ENCODE measurements around the gene TNS1. TPM values are rescaled to one million over a fixed set of nuclear protein-coding genes. Genes with fewer than 3 reads are reported as not detected.
A peak's percentile ranks its signal among the peaks of the same experiment; 100 is the strongest.
"Not testable (repeated sequence)": the region's sequence is repeated elsewhere in the genome, so short reads cannot be mapped to it uniquely, and the experiment has no call there.

Gene TNS1
- total RNA-seq, 1 donor from 2014 or later, result 0.24 TPM

GRCh38 chr2:217787160-217787877, 215.5 kb downstream of the TNS1 start:
- Mint-ChIP-seq H3K4me1 (peaks cover 11% of the 10 kb centered on the region), H3K4me3 (no peak overlapping the region), H3K36me3 (no peaks in the 10 kb centered on the region), H3K9me3 (peaks cover 16% of the 10 kb centered on the region), H3K27me3 (ENCODE audit: insufficient read depth, low read depth) (peaks cover 9% of the 10 kb centered on the region), H3K27ac (no peak overlapping the region)
- no peaks in the 10 kb centered on the region for H4K20me1 ChIP-seq (ENCODE audit: low read depth)
- H3K27me3 ChIP-seq, result peaks cover 63% of the 10 kb centered on the region
- H3K9me3 ChIP-seq (ENCODE audit: low read depth), result no peaks in the 10 kb centered on the region
- no peak overlapping the region for H2AFZ ChIP-seq (replicated peaks)
- no peak overlapping the region for H3K9ac ChIP-seq
- H3F3A ChIP-seq (ENCODE audit: low read depth), result no peaks in the 10 kb centered on the region
- no peaks in the 10 kb centered on the region for H3K79me2 ChIP-seq (ENCODE audit: low read depth)
- TF ChIP-seq EZH2 (IDR thresholded peaks at IDR 0.05) (no peak), CTCF (IDR thresholded peaks at IDR 0.05) (no peak), EZH2phosphoT487 (IDR thresholded peaks at IDR 0.05) (no peak)
- H3K36me3 ChIP-seq, result no peaks in the 10 kb centered on the region
- H3K4me2 ChIP-seq, result no peak overlapping the region
- H3K27ac ChIP-seq, result no peak overlapping the region
- no peak for DNase-seq (ENCODE audit: low spot score)
- H3K4me3 ChIP-seq, result no peak overlapping the region
- H3K4me1 ChIP-seq, result no peaks in the 10 kb centered on the region

GRCh38 chr2:217786560-217786959, 216.2 kb downstream of the TNS1 start:
- not testable (repeated sequence) for DNase-seq (ENCODE audit: low spot score); H3K9me3 ChIP-seq (ENCODE audit: low read depth); H3K27me3 Mint-ChIP-seq (ENCODE audit: insufficient read depth, low read depth); H3K4me3 Mint-ChIP-seq; H3K27ac Mint-ChIP-seq; H3K4me1 Mint-ChIP-seq; H3F3A ChIP-seq (ENCODE audit: low read depth); H3K4me1 ChIP-seq; H3K36me3 ChIP-seq; H3K79me2 ChIP-seq (ENCODE audit: low read depth); H3K4me3 ChIP-seq; H3K36me3 Mint-ChIP-seq; H4K20me1 ChIP-seq (ENCODE audit: low read depth); H3K4me2 ChIP-seq; H3K27ac ChIP-seq; H3K9ac ChIP-seq; H2AFZ ChIP-seq (replicated peaks)
- peaks cover 61% of the 10 kb centered on the region for H3K27me3 ChIP-seq
- H3K9me3 Mint-ChIP-seq, result peaks cover 16% of the 10 kb centered on the region

GRCh38 chr2:217785544-217786045, 217.2 kb downstream of the TNS1 start:
- Mint-ChIP-seq H3K9me3 (peaks cover 16% of the 10 kb centered on the region), H3K27ac (no peak overlapping the region), H3K27me3 (ENCODE audit: insufficient read depth, low read depth) (peaks cover 9% of the 10 kb centered on the region), H3K36me3 (no peaks in the 10 kb centered on the region), H3K4me3 (peak overlapping the region; percentile 18), H3K4me1 (peaks cover 5% of the 10 kb centered on the region)
- H3K36me3 ChIP-seq, result no peaks in the 10 kb centered on the region
- no peaks in the 10 kb centered on the region for H3K4me1 ChIP-seq
- H3K9me3 ChIP-seq (ENCODE audit: low read depth), result no peaks in the 10 kb centered on the region
- H3K4me3 ChIP-seq, result no peak overlapping the region
- no peaks in the 10 kb centered on the region for H3F3A ChIP-seq (ENCODE audit: low read depth)
- no peak overlapping the region for H3K9ac ChIP-seq
- no peak overlapping the region for H3K4me2 ChIP-seq
- peak; percentile 81 for DNase-seq (ENCODE audit: low spot score)
- no peaks in the 10 kb centered on the region for H4K20me1 ChIP-seq (ENCODE audit: low read depth)
- peak overlapping the region; percentile 61 for H2AFZ ChIP-seq (replicated peaks)
- peaks cover 51% of the 10 kb centered on the region for H3K27me3 ChIP-seq
- TF ChIP-seq EZH2 (IDR thresholded peaks at IDR 0.05) (no peak), EZH2phosphoT487 (IDR thresholded peaks at IDR 0.05) (no peak), CTCF (IDR thresholded peaks at IDR 0.05) (peak; percentile 98)
- H3K79me2 ChIP-seq (ENCODE audit: low read depth), result no peaks in the 10 kb centered on the region
- H3K27ac ChIP-seq, result no peak overlapping the region

- peaks cover 5% of the 10 kb centered on the region for H3K4me1 Mint-ChIP-seq
- Histone ChIP-seq H3K4me1 (no peaks in the 10 kb centered on the region), H3K9me3 (ENCODE audit: low read depth) (no peaks in the 10 kb centered on the region), H3K4me3 (no peak overlapping the region), H3K27ac (no peak overlapping the region), H3K79me2 (ENCODE audit: low read depth) (no peaks in the 10 kb centered on the region), H3K36me3 (no peaks in the 10 kb centered on the region), H3F3A (ENCODE audit: low read depth) (no peaks in the 10 kb centered on the region), H3K4me2 (no peak overlapping the region), H3K27me3 (peaks cover 46% of the 10 kb centered on the region), H4K20me1 (ENCODE audit: low read depth) (no peaks in the 10 kb centered on the region), H3K9ac (no peak overlapping the region), H2AFZ (replicated peaks) (no peak overlapping the region)
- no peak overlapping the region for H3K27ac Mint-ChIP-seq
- peaks cover 9% of the 10 kb centered on the region for H3K27me3 Mint-ChIP-seq (ENCODE audit: insufficient read depth, low read depth)
- H3K36me3 Mint-ChIP-seq, result no peaks in the 10 kb centered on the region
- TF ChIP-seq CTCF (IDR thresholded peaks at IDR 0.05) (no peak), EZH2phosphoT487 (IDR thresholded peaks at IDR 0.05) (no peak), EZH2 (IDR thresholded peaks at IDR 0.05) (no peak)
- peaks cover 16% of the 10 kb centered on the region for H3K9me3 Mint-ChIP-seq
- H3K4me3 Mint-ChIP-seq, result peak overlapping the region; percentile 18
- DNase-seq (ENCODE audit: low spot score), result no peak
Observed at GRCh38 chr2:217784996-217785543, 217.7 kb downstream of the TNS1 start.
